SU-DHL-6 (cell line): ENCODE measurements around the gene ANKRD29.

ENCODE experiments used
- H2AFZ ChIP-seq: fragments of 200-600 bp; sonication (generic); 2 replicates; pipeline ENCODE4 v1.6.1; 2014; ENCODE audit warnings: low read depth, mild to moderate bottlenecking, moderate library complexity, mixed read lengths, antibody characterized with exemption, low read length; ENCODE audit not compliant: severe bottlenecking
- H3F3A ChIP-seq: fragments of 200-600 bp; shearing (Covaris generic); 2 replicates; pipeline ENCODE4 v1.6.0; 2016; ENCODE audit warnings: antibody characterized with exemption, mild to moderate bottlenecking; ENCODE audit not compliant: insufficient read depth
- H3K27ac ChIP-seq: fragments of 200-600 bp; sonication (generic); 2 replicates; pipeline ENCODE4 v1.5.1; 2016; ENCODE audit warnings: low read depth, mild to moderate bottlenecking, low read length, moderate library complexity, mixed read lengths
- H3K27me3 ChIP-seq: fragments of 200-600 bp; sonication (generic), shearing (Covaris generic); 2 replicates; pipeline ENCODE4 v1.6.0; 2014; ENCODE audit warnings: mild to moderate bottlenecking, low read length
- H3K36me3 ChIP-seq: fragments of 200-600 bp; sonication (generic); 2 replicates; pipeline ENCODE4 v1.6.1; 2014; ENCODE audit warnings: mild to moderate bottlenecking, low read length, mixed read lengths
- H3K4me2 ChIP-seq: fragments of 300-600, 200-600 bp; shearing (Covaris generic), sonication (generic); 2 replicates; pipeline ENCODE4 v1.6.0; 2014; ENCODE audit warnings: low read length, low read depth, mild to moderate bottlenecking; ENCODE audit not compliant: poor library complexity, severe bottlenecking
- H3K4me3 ChIP-seq: fragments of 200-600 bp; sonication (generic); 2 replicates; pipeline ENCODE4 v1.5.1; 2014; ENCODE audit warnings: antibody characterized with exemption, low read length, mild to moderate bottlenecking, mixed read lengths; ENCODE audit not compliant: insufficient read depth, poor library complexity, severe bottlenecking
- H3K79me2 ChIP-seq: fragments of 200-600 bp; sonication (generic); 2 replicates; pipeline ENCODE4 v1.6.1; 2014; ENCODE audit warnings: mild to moderate bottlenecking, low read length, moderate library complexity; ENCODE audit not compliant: insufficient read depth
- H3K9ac ChIP-seq: fragments of 200-600 bp; sonication (generic); 2 replicates; pipeline ENCODE4 v1.7.0; 2014; ENCODE audit warnings: mild to moderate bottlenecking, low read length
- H3K9me2 ChIP-seq: fragments of 200-600 bp; sonication (generic); replicated peaks from 2 replicates; pipeline ENCODE4 v1.6.1; 2014; ENCODE audit warnings: low read length; ENCODE audit not compliant: insufficient read depth
- H3K9me3 ChIP-seq: fragments of 200-600 bp; sonication (generic); 2 replicates; pipeline ENCODE4 v1.6.1; 2014; ENCODE audit warnings: low read length, mixed read lengths; ENCODE audit not compliant: insufficient read depth
- H4K20me1 ChIP-seq: fragments of 200-600 bp; sonication (generic); 2 replicates; pipeline ENCODE4 v1.6.1; 2014; ENCODE audit warnings: low read depth, mild to moderate bottlenecking, antibody characterized with exemption, low read length, moderate library complexity, mixed read lengths
- EZH2phosphoT487 ChIP-seq: fragments of 200-600 bp; sonication (generic), shearing (Covaris generic); conservative IDR thresholded peaks from 2 replicates; pipeline ENCODE4 v1.6.1; 2018; ENCODE audit warnings: mild to moderate bottlenecking, antibody characterized with exemption, low read length, moderate library complexity, mixed read lengths
- TF ChIP-seq, protein P1 (sequence below): fragments of 200-600 bp; sonication (generic); IDR thresholded peaks from one replicate; pipeline ENCODE4 v1.5.1; 2017; ENCODE audit warnings: antibody characterized with exemption, mild to moderate bottlenecking, low read length, moderate library complexity; ENCODE audit not compliant: insufficient read depth, poor library complexity, severe bottlenecking

Gene ANKRD29

DNA sequence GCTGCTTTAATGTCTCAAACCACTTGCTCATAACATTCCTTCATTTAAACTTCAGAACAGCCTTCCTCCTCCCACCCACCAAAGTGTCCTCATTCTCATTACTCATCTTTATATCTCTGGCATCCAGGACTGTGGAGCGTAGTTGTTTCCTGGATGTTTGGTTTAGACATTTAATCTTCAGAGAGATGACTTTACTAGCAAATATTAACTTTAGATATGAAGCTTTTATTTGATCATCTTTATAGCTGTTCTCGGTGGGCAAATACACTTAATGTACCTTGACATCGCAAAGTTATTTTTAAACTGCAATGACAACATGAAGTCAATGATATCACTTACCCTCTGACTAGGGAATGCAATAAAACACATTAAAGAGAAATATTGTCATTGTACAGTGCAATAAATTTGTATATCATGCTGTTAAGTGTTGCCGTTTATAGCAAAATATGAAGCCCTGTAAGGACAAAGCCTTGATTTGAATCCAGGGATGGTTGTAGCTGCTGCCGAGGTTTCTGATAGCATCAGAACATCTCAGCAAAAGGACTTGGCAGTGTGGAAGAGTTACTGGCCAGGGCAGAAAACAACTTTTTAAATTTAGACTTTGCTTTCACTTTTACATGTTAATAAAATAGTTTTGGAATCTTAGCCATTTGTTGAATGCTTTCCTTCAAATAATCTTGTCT is 21.9 kb upstream of the ANKRD29 start:
- Histone ChIP-seq H4K20me1 (no peaks in the 10 kb centered on the region), H3K4me2 (no peak overlapping the region), H3K27me3 (no peaks in the 10 kb centered on the region), H3F3A (no peaks in the 10 kb centered on the region), H3K9me3 (no peaks in the 10 kb centered on the region), H3K36me3 (no peaks in the 10 kb centered on the region), H3K9me2 (no peaks in the 10 kb centered on the region), H3K9ac (no peak overlapping the region), H3K79me2 (no peaks in the 10 kb centered on the region), H2AFZ (no peak overlapping the region), H3K4me3 (no peak overlapping the region), H3K27ac (no peak overlapping the region)
- TF ChIP-seq EZH2phosphoT487: no peak
- TF ChIP-seq, protein P1, sequence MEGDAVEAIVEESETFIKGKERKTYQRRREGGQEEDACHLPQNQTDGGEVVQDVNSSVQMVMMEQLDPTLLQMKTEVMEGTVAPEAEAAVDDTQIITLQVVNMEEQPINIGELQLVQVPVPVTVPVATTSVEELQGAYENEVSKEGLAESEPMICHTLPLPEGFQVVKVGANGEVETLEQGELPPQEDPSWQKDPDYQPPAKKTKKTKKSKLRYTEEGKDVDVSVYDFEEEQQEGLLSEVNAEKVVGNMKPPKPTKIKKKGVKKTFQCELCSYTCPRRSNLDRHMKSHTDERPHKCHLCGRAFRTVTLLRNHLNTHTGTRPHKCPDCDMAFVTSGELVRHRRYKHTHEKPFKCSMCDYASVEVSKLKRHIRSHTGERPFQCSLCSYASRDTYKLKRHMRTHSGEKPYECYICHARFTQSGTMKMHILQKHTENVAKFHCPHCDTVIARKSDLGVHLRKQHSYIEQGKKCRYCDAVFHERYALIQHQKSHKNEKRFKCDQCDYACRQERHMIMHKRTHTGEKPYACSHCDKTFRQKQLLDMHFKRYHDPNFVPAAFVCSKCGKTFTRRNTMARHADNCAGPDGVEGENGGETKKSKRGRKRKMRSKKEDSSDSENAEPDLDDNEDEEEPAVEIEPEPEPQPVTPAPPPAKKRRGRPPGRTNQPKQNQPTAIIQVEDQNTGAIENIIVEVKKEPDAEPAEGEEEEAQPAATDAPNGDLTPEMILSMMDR: no peak

DNA sequence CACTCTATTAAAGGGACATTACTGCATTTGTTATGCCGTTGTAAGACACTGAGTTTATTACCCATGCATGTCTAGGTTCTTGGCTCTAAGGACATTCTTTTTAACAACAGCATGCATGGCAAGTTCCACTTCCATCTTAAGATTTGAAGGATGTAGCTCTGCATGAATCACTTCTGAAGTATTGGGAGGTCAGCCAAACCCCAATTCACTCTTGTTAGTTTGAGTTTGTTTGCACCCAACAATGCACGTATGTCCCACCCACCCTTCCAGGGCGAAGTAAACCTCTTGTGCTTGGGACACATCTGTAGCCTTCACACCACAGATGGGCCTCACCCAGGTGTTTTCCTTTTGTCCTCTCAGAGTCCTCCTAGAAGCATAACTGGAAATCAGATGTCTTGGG is 21.0 kb upstream of the ANKRD29 start:
- no peak overlapping the region for H3K9ac ChIP-seq
- H3K9me2 ChIP-seq: no peaks in the 10 kb centered on the region
- H3K4me2 ChIP-seq: no peak overlapping the region
- no peaks in the 10 kb centered on the region for H4K20me1 ChIP-seq
- no peaks in the 10 kb centered on the region for H3K9me3 ChIP-seq
- no peak overlapping the region for H3K27ac ChIP-seq
- H2AFZ ChIP-seq: no peak overlapping the region
- no peaks in the 10 kb centered on the region for H3F3A ChIP-seq
- H3K27me3 ChIP-seq: no peaks in the 10 kb centered on the region
- no peak for TF ChIP-seq EZH2phosphoT487
- TF ChIP-seq, protein P1: no peak
- H3K36me3 ChIP-seq: no peaks in the 10 kb centered on the region
- no peaks in the 10 kb centered on the region for H3K79me2 ChIP-seq
- no peak overlapping the region for H3K4me3 ChIP-seq

DNA sequence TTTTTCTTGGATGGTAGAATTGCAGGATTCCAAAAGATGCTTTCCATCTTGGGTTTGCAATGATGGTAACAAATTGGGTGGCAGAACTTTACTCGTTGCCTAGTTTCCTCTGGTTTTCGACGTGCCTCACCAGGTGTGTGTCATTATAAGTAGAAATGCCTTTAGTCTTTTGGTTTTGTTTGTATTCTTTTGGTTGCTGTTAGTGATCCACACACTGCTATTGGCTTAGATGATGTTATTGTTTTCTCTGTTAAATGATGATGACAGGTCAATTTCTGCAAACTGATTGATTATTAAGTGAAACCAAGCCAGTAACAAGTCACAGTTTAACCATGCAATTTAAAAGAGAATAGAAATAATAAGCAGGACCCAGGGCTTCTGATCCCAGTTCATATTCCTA is 20.4 kb upstream of the ANKRD29 start:
- no peak for TF ChIP-seq EZH2phosphoT487
- TF ChIP-seq, protein P1: no peak
- no peak overlapping the region for H2AFZ ChIP-seq
- H3K36me3 ChIP-seq: no peaks in the 10 kb centered on the region
- no peak overlapping the region for H3K27ac ChIP-seq
- H3K9ac ChIP-seq: no peak overlapping the region
- H3K9me3 ChIP-seq: no peaks in the 10 kb centered on the region
- no peaks in the 10 kb centered on the region for H3K27me3 ChIP-seq
- H4K20me1 ChIP-seq: no peaks in the 10 kb centered on the region
- no peak overlapping the region for H3K4me3 ChIP-seq
- H3K79me2 ChIP-seq: no peaks in the 10 kb centered on the region
- no peak overlapping the region for H3K4me2 ChIP-seq
- no peaks in the 10 kb centered on the region for H3K9me2 ChIP-seq
- H3F3A ChIP-seq: no peaks in the 10 kb centered on the region
